Esophagus (tissue), 2 donors: ENCODE measurements around the gene RASA3. TPM values are rescaled to one million over a fixed set of nuclear protein-coding genes. Genes with fewer than 3 reads are reported as not detected.

Experiments
- H3K27ac ChIP-seq, 2 donors: one replicate each; pipeline ENCODE4 v1.5.1; 2013; ENCODE audit warnings: low read depth in 2 of 2, mild to moderate bottlenecking in 2 of 2, inconsistent platforms in 1 of 2, low read length in 1 of 2, moderate library complexity in 1 of 2
- H3K27me3 ChIP-seq, 2 donors: one replicate each; pipeline ENCODE4 v1.6.1; 2013; ENCODE audit warnings: low read length in 2 of 2, control low read depth in 1 of 2, mild to moderate bottlenecking in 1 of 2; ENCODE audit not compliant: insufficient read depth in 2 of 2, control insufficient read depth in 1 of 2
- H3K36me3 ChIP-seq, 2 donors: one replicate each; pipeline ENCODE4 v1.6.1; 2013; ENCODE audit warnings: low read length in 1 of 2; ENCODE audit not compliant: control insufficient read depth in 2 of 2, insufficient read depth in 2 of 2
- H3K4me1 ChIP-seq, 2 donors: one replicate each; pipeline ENCODE4 v1.6.1; 2013; ENCODE audit warnings: low read length in 1 of 2; ENCODE audit not compliant: control insufficient read depth in 2 of 2, insufficient read depth in 2 of 2
- H3K4me3 ChIP-seq, 2 donors: one replicate each; pipeline ENCODE4 v1.5.1; 2013; ENCODE audit warnings: low read length in 2 of 2, mild to moderate bottlenecking in 2 of 2, low read depth in 1 of 2, moderate library complexity in 1 of 2
- H3K9me3 ChIP-seq, 2 donors: one replicate each; pipeline ENCODE4 v1.6.1; 2013; ENCODE audit warnings: mild to moderate bottlenecking in 2 of 2, low read depth in 1 of 2, low read length in 1 of 2, moderate library complexity in 1 of 2; ENCODE audit not compliant: control insufficient read depth in 2 of 2, insufficient read depth in 1 of 2
- WGBS, 2 donors: extraction: QIAGEN DNeasy Blood & Tissue Kit; methylation state at CpG; one replicate each; pipeline ENCODE4 v1.1.7; 2013; 5-methylcytosine and 5-hydroxymethylcytosine counted together
- polyA plus RNA-seq, 2 donors: library from polyadenylated mRNA; stranded (reverse); fragments of 200-250 nt; gene quantifications; one replicate each; pipeline ENCODE4 v1.2.3, GENCODE V29; 2013
- donor health status: healthy with polysubstance abuse.
- donor health status: Bipolar disorder and iron deficiency.

RASA3 gene
- polyA plus RNA-seq, 2 donors, result 1.5 to 1.8 TPM

- no peak overlapping the region for H3K4me3 ChIP-seq
- peaks cover 0 to 2% of the 10 kb centered on the region in 2 donors for H3K4me1 ChIP-seq
- peaks cover 0 to 9% of the 10 kb centered on the region in 2 donors for H3K9me3 ChIP-seq
- WGBS, 2 donors, result 58 to 61% methylated on average over 24 of the region's 24 CpGs
- no peak overlapping the region for H3K27ac ChIP-seq
- H3K36me3 ChIP-seq, result no peaks in the 10 kb centered on the region
- no peaks in the 10 kb centered on the region for H3K27me3 ChIP-seq
Observed at GRCh38 chr13:113950451-113951245, 181.8 kb downstream of the RASA3 start.

GRCh38 chr13:113949546-113949945 is 182.9 kb downstream of the RASA3 start:
- peaks cover 0 to 3% of the 10 kb centered on the region in 2 donors for H3K9me3 ChIP-seq
- peaks cover 0 to 2% of the 10 kb centered on the region in 2 donors for H3K4me1 ChIP-seq

GRCh38 chr13:113948034-113948742 is 184.2 kb downstream of the RASA3 start:
- peaks cover 0 to 3% of the 10 kb centered on the region in 2 donors for H3K9me3 ChIP-seq
- H3K4me3 ChIP-seq, result no peak overlapping the region
- no peaks in the 10 kb centered on the region for H3K27me3 ChIP-seq
- peaks cover 0 to 2% of the 10 kb centered on the region in 2 donors for H3K4me1 ChIP-seq
- no peak overlapping the region for H3K27ac ChIP-seq
- H3K36me3 ChIP-seq, result no peaks in the 10 kb centered on the region
- 66 to 69% methylated on average over 14 of the region's 14 CpGs for WGBS, 2 donors

More at GRCh38 chr13:113949546-113949945, 182.9 kb downstream of the RASA3 start:
- Histone ChIP-seq H3K27me3 (no peaks in the 10 kb centered on the region), H3K4me3 (no peak overlapping the region), H3K27ac (no peak overlapping the region), H3K36me3 (no peaks in the 10 kb centered on the region)
- 84 to 91% methylated on average over 5 of the region's 5 CpGs for WGBS, 2 donors

- WGBS, 2 donors, result 66 to 67% methylated on average over 17 of the region's 17 CpGs
- no peak overlapping the region for H3K27ac ChIP-seq
Observed at GRCh38 chr13:113947311-113948033, 185.0 kb downstream of the RASA3 start.

DNA sequence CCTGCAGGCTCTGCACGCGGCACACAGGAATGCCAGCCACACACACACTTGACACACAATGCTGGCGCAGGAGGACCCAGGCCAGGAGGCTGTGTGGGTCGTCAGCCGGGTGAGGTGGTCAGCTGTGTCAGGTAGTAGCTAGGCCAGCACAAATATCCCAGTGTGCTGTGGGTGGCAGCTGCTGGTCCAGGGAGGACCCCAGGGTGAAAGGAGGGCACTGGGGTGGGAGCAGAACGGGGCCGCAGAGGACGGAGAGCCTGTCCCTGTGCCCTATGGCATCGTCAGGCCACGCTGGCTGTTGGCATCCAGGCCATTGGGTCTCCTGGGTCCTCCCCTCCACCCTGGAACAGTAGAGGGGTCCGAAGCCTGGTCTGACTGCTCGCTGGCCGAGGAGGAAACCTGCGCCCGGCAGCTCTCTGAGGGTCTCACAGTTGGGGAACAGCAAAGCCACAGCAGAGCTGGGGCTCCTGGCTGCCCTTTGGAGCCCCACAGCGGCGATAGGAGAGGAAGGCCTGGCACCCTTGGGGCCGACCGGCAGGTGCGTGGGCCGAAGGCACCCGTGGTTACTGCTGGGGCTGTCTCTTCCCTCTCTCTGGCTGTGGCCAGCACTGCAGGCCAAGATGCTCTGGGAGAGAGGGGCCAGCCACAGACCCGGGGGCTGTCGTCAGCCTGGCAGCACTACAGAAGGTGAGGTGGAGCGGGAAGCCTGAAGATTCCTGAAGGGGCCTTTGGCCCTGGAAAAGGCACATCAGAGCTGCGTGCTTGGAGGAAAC is 185.8 kb downstream of the RASA3 start:
- H3K4me3 ChIP-seq, result no peak overlapping the region
- H3K27ac ChIP-seq, result no peak overlapping the region
- peaks cover 0 to 2% of the 10 kb centered on the region in 2 donors for H3K9me3 ChIP-seq
- H3K4me1 ChIP-seq, result peaks cover under 1 to 2% of the 10 kb centered on the region in 2 donors
- WGBS, 2 donors, result 75 to 83% methylated on average over 26 of the region's 26 CpGs
- H3K36me3 ChIP-seq, result no peaks in the 10 kb centered on the region
- no peaks in the 10 kb centered on the region for H3K27me3 ChIP-seq

More at GRCh38 chr13:113947311-113948033, 185.0 kb downstream of the RASA3 start:
- Histone ChIP-seq H3K36me3 (no peaks in the 10 kb centered on the region), H3K4me1 (peaks cover 0 to 2% of the 10 kb centered on the region in 2 donors), H3K9me3 (peaks cover 0 to 3% of the 10 kb centered on the region in 2 donors), H3K4me3 (no peak overlapping the region), H3K27me3 (no peaks in the 10 kb centered on the region)

DNA sequence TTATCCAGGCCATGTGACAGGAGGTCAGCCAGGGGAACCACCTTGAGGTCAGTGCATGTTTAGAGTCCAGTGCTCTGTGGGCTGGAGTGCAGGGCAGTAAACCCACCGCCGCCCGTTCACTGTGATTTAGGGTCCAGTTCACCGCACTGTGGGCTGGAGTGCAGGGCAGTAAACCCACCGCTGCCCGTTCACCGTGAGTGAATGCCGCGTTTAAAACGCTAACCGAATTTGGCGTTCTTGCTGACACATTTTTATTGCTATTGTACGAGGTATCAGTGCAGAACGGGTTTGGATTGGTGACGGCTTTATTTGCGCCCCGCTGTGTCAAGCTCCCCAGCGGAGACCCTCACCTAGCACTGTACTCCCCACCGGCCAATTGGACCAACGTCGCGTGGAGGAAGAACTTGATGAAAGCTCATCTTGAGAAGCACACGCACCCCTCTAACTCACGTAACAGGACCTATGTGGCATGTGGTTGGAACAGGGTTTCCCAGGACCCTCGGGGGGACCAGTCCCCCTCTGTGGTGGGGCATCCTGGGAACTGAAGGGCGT is 186.5 kb downstream of the RASA3 start:
- Histone ChIP-seq H3K36me3 (no peaks in the 10 kb centered on the region), H3K9me3 (no peaks in the 10 kb centered on the region), H3K27me3 (no peaks in the 10 kb centered on the region), H3K4me1 (peaks cover 2% of the 10 kb centered on the region in 2 donors), H3K4me3 (no peak overlapping the region), H3K27ac (no peak overlapping the region)
- 88 to 93% methylated on average over 26 of the region's 26 CpGs for WGBS, 2 donors

DNA sequence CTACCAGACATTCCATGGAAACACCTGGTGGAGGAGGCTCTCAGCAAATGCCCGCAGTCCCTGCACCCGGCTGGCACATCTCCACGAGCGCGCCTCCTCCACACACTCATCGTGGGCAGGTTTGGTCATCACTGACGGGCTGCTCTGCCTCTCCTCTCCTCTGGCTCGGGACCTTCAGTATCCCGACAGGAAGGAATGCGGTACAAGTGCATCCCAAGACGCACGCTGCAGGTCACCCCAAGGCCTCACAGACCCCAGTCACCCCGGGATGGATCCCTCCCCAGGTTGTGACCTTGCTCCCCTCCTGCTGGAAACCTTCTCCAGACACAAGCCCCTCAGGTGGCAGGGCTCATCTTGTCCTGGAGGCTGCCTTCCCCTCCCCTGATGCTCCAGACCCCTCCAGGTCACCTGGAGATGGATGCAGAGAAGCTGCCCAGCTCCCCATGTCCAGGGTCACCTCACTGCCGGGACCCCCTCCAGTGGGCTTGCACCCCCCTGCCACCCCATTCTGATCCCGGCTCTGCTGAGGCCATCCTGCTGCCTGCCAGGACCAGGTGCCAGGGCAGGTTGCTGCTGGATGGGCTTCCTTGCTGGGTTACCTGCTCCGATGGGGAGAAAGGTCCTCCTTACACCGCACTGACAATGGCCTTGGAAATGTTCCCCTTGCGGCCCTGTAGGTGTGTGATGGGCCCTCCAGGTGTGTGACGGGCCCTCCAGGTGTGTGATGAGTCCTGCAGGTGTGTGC is 188.4 kb downstream of the RASA3 start:
- Histone ChIP-seq H3K36me3 (no peaks in the 10 kb centered on the region), H3K4me1 (peaks cover 2% of the 10 kb centered on the region in 2 donors), H3K27ac (no peak overlapping the region), H3K27me3 (no peaks in the 10 kb centered on the region), H3K9me3 (no peaks in the 10 kb centered on the region), H3K4me3 (no peak overlapping the region)
- 91 to 92% methylated on average over 19 of the region's 19 CpGs for WGBS, 2 donors

DNA sequence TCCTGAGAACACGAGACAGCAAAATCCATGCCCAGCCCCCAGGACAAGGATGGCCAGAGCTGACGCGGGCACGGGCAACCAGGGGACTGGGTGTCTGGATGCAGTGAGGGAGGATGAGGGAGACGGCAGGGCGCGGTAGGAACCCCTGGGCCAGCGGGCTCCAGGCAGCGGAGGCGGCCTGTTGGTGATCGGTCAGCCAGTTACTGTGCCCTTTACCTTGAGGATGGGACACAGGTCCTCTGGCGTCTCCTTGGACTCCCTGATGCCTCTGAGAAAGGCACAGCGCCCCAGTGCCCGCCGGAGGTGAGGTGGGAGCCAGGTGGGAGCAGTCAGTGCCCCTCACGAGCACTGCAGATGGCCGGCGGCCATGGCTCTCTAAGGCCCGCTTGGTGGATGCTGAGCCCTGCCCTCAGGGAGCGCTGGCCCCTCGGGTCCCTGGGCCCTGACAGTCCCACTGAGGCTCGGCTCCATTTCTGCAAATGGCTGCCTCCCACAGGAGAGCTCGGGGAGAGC is 189.8 kb downstream of the RASA3 start:
- Histone ChIP-seq H3K27me3 (no peaks in the 10 kb centered on the region), H3K4me1 (peaks cover 2% of the 10 kb centered on the region in 2 donors), H3K27ac (no peak overlapping the region), H3K4me3 (no peak overlapping the region), H3K9me3 (no peaks in the 10 kb centered on the region), H3K36me3 (no peaks in the 10 kb centered on the region)
- 90 to 93% methylated on average over 23 of the region's 23 CpGs for WGBS, 2 donors
